Measurements from ENCODE around the gene PPP1CA.

PPP1CA gene

DNA sequence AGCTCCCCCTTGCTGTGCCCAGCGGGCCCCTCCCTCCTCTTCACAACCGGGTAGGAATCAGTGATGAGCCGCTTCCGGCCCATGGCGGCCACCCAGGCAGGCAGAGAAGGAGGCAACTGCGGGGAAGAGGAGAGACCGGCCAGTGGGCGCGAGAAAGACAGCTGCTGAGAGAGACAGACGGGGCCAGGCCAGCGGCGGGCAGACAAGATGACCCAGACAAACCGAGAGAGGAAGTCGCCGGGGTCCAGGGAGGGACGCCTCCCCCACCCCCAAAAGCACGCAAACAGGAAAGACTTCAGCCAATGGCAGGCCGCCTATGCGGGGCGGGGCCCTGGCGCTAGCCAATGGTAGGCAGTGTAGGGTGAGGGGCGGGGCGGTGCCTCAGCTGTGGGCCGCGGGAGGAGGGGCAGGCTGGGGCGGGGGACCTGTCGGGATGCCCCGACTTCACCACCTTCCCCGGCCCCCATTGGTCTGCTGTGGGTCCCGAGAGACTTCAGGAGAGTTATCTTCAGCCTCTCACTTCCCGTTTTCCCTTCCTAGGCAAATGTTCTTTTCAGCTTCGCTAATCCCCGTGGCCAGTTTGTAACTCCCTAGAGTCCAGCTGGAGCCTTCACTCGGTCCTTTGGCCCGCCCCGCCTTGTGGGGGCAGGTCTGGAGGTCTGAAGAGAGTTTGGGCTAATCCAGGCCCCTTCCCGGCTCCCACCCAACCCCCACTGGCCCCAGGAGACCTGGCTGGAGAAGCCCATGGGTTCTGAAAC lies 48.2 kb downstream of the PPP1CA start, which contains the start of gene POLD4:
Gene POLD4 (minus strand): TSS at position 230 of the 758 bp plus-strand sequence. CDS start 147 bp downstream, at position 83.
- peak within 1 kb of the TSS; percentile 60 for H3K4me3 ChIP-seq (ENCODE audit: low read depth, low read length)

DNA sequence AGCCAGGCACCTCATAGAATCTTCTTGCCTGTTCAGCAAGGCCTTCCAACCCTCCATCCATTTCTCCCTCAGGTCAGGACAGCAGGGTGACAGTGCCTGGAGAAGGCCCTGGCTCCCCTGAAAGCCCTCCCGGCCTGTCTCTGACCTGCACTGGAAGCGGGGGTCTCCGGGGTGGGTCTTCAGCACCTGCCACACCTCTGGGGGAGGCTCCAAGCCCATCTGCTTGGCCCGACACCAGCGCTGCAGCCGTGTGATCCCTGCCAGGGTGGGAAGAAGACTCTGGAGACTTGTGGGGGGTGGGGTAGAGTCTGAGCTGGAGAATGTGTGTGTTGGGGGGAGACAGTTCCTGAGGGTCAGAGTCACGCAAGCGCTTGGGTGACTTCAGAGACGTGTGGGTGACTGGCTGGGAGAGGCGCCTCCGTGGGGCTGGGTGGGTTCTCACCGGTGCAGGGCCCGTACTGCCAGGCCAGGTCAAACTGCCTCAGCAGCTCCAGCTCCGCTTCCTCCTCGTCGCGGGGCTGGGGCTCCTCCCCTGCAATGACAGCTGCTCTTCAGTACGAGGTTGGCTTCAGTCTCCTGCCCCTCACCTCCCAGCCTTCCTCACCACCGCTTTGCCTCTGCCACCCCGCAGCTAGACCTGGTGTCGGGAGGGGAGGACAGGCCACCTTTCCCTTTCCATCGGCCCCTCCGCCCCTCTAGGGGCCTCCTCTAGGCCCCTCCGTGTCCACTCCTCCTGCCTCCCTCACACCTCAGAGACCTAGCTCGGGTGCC lies 48.9 kb downstream of the PPP1CA start:
- H3K4me3 ChIP-seq (ENCODE audit: low read depth, low read length): peak overlapping the region; percentile 60

DNA sequence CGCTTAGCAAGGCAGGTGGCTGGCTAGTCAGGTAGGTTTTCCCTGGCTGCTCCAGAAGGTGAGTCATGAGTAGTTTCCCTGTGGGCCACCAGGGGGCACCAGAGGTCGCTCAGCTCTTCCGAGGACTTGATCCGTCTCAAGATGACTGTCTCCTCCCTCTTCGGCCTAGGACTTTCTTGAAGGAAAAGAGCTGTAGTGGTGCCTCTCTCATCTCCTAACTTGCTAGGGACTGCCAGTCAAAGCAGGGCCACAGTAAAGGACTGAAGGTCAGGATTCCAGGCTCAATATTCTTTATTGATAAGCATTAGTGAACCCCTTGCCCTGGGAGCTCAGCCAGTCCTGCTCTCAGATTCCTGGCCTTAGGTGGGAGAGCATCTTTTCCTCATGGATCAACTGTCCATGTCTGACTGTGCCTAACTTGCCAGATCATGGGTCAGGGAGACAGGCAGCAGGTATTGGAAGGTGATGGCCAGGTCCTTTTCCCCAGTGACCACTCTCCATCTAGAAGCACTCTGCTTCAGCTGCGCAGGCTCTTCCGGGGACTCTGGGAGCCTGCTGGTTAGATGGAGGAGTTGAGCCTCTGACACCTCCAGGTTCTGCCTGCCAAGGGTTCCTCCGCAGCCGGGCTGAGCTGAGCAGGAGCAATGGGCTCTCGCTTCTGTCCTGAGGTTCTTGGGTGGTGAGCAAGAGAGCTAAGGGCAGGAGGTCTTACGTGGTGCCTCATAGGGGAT lies 50.2 kb downstream of the PPP1CA start:
- no peak overlapping the region for H3K4me3 ChIP-seq (ENCODE audit: low read depth, low read length)

DNA sequence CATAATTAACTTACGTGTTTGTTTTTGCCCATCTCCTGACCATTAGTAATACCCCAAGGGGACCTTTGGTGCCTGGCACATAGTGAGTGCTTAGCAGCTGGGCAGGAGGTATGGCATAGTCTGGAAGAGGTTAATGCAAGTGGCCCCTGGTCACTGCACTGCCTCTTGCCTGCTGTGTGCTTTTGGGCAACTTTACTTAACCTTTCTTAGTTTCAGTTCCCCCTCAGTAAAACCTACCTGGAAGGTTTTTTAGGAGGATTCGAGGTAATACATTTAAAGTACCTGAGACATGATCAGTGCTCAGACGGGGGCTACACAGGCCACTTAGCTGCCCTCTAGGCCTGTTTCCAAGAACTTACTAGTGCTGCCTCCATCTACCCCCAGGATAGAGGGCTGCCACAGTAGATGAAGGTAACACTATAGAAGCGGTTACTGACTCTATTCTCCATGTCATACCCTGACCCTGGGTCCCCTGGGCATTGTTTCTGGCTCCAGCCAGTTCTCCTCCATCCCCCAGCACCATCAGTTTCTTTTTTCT lies 51.7 kb downstream of the PPP1CA start:
- H3K4me3 ChIP-seq (ENCODE audit: low read depth, low read length): no peak overlapping the region

DNA sequence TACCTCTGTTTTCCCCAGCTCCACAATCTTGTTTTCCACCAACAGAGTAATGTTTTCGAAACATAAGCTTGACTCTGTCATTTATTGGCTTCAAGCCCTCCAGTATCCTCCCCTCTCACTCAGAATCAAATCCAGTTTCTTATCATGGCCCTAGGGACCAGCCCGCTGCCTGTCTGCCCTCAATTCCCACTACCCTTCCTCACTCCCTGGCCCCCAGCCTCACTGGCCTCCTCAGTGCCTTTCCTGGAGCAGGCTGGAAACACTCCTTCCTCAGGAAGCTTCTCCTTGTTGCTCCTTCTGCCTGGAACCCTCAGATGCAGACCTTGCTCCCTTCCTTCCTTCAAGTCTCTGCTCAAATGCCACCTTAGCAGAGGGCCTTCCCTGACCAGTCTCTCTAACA lies 52.2 kb downstream of the PPP1CA start:
- H3K4me3 ChIP-seq (ENCODE audit: low read depth, low read length): no peak overlapping the region

DNA sequence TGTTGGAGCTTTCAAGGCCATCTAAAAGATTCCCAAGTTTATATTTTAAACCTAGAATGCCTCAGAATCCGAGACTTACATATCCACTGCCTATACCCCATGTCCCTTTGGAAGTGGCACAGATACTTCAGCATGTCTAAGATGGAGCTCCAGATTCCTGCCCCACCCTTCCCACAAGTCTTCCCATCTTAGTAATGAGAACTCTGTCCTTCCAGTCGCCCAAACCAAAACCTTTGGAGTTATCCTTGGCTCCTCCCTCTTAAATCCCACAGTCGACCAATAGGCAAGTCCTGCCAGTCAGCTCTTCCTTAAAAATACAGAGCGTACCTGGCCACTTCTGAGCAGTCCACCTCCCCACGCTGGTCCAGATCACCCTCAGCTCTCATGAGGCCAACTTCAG lies 52.6 kb downstream of the PPP1CA start:
- H3K4me3 ChIP-seq (ENCODE audit: low read depth, low read length): no peak overlapping the region

Data from iPS-11a (cell line).